Karpas-422 (cell line): ENCODE measurements around the gene ULK4. TPM values are rescaled to one million over a fixed set of nuclear protein-coding genes. Genes with fewer than 3 reads are reported as not detected.
"Not testable (repeated sequence)": the region's sequence is repeated elsewhere in the genome, so short reads cannot be mapped to it uniquely, and the experiment has no call there.

ENCODE experiments used
- DNase-seq: peaks from one replicate; pipeline ENCODE4 v3.0.0-alpha.2; 2015
- H2AFZ ChIP-seq: fragments of 200-600 bp; sonication (generic); 2 replicates; pipeline ENCODE4 v1.6.1; 2014; ENCODE audit warnings: antibody characterized with exemption, low read length, mixed read lengths
- H3K27ac ChIP-seq: fragments of 200-600 bp; sonication (generic); 2 replicates; pipeline ENCODE4 v1.5.1; 2014; ENCODE audit warnings: mild to moderate bottlenecking, low read length, moderate library complexity
- H3K27me3 ChIP-seq: fragments of 200-600 bp; sonication (generic); 2 replicates; pipeline ENCODE4 v1.6.1; 2014; ENCODE audit warnings: low read length, mixed read lengths
- H3K36me3 ChIP-seq: fragments of 200-600 bp; sonication (generic); 2 replicates; pipeline ENCODE4 v1.6.1; 2014; ENCODE audit warnings: low read length, mixed read lengths; ENCODE audit not compliant: insufficient read depth
- H3K4me1 ChIP-seq: fragments of 200-600 bp; sonication (generic); 2 replicates; pipeline ENCODE4 v1.6.1; 2014; ENCODE audit warnings: mild to moderate bottlenecking, low read length, mixed read lengths
- H3K4me2 ChIP-seq: fragments of 200-600 bp; sonication (generic); 2 replicates; pipeline ENCODE4 v1.6.1; 2014; ENCODE audit warnings: low read length, low read depth, mild to moderate bottlenecking; ENCODE audit not compliant: poor library complexity, severe bottlenecking
- H3K4me3 ChIP-seq: fragments of 200-600 bp; sonication (generic); 2 replicates; pipeline ENCODE4 v1.5.1; 2014; ENCODE audit warnings: mild to moderate bottlenecking, antibody characterized with exemption, low read length, mixed read lengths
- H3K79me2 ChIP-seq: fragments of 200-600 bp; sonication (generic); 2 replicates; pipeline ENCODE4 v1.6.1; 2014; ENCODE audit warnings: mild to moderate bottlenecking, low read length, mixed read lengths
- H3K9ac ChIP-seq: fragments of 200-600 bp; sonication (generic); 2 replicates; pipeline ENCODE4 v1.6.0; 2014; ENCODE audit warnings: low read length
- H3K9me2 ChIP-seq: fragments of 200-600 bp; sonication (generic), shearing (Covaris generic); replicated peaks from 2 replicates; pipeline ENCODE4 v1.6.0; 2014; ENCODE audit warnings: mild to moderate bottlenecking, low read length, moderate library complexity; ENCODE audit not compliant: insufficient read depth
- H3K9me3 ChIP-seq: fragments of 300-700, 200-600 bp; sonication (generic); 2 replicates; pipeline ENCODE4 v1.6.1; 2014; ENCODE audit warnings: low read length, mixed read lengths
- H4K20me1 ChIP-seq: fragments of 200-600 bp; sonication (generic); 2 replicates; pipeline ENCODE4 v1.6.1; 2014; ENCODE audit warnings: mild to moderate bottlenecking, antibody characterized with exemption, low read length, low read depth; ENCODE audit not compliant: insufficient read depth
- total RNA-seq: library from RNA; depleted of rRNA; stranded (reverse); fragments of >200 nt; shearing (Covaris generic); gene quantifications from 2 replicates; pipeline ENCODE4 v1.2.3, GENCODE V29; 2014; ENCODE audit warnings: low replicate concordance

Gene ULK4
- total RNA-seq, 1 experiment from 2014 or later, result 8.8 TPM

DNA sequence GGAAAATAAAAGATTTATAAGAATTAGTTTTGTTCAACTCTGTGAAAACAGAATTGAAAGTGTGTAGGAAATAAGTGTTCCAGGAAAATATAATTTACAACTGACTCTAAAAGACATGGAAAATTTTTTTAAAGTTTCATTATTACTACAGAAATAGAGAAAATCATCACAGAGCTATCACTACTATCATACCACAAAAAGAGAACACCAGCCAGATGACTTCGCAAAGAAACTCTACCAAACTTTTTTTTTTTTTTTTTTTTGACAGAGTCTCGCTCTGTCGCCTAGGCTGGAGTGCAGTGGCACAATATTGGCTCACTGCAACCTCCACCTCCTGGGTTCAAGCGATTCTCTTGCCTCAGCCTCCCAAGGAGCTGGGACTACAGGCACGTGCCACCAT, 405.7 kb downstream of the ULK4 start:
- not testable (repeated sequence) for H3K4me1 ChIP-seq, H4K20me1 ChIP-seq, H3K9me2 ChIP-seq, H2AFZ ChIP-seq, H3K79me2 ChIP-seq, H3K4me2 ChIP-seq, H3K4me3 ChIP-seq, H3K9me3 ChIP-seq, H3K9ac ChIP-seq, H3K27ac ChIP-seq, H3K27me3 ChIP-seq, H3K36me3 ChIP-seq, DNase-seq

DNA sequence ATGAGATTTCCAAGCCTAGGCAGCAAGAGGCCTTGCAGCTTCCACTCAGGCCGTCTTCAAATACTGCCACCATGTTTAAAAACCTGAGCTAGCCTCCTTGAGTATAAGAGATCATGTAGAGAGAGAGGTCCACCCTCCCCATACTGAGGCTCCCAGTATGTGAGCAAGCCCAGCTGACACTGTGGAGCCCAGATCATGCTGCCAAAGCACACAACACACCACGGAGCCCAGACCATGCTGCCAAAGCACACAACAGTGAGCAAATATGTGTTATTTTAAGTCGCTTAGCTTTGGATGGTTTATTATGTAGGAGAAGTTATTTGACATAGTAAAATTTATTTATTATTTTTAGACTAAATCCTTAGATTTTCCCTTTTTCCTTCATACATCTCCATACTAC, 428.9 kb downstream of the ULK4 start:
- H2AFZ ChIP-seq, result no peak overlapping the region
- H3K4me1 ChIP-seq, result no peaks in the 10 kb centered on the region
- no peaks in the 10 kb centered on the region for H3K9me3 ChIP-seq
- H3K9me2 ChIP-seq, result no peaks in the 10 kb centered on the region
- H4K20me1 ChIP-seq, result no peaks in the 10 kb centered on the region
- H3K4me2 ChIP-seq, result no peak overlapping the region
- H3K4me3 ChIP-seq, result no peak overlapping the region
- no peaks in the 10 kb centered on the region for H3K79me2 ChIP-seq
- H3K36me3 ChIP-seq, result no peaks in the 10 kb centered on the region
- H3K9ac ChIP-seq, result no peak overlapping the region
- DNase-seq, result no peak
- no peak overlapping the region for H3K27ac ChIP-seq
- H3K27me3 ChIP-seq, result no peaks in the 10 kb centered on the region

DNA sequence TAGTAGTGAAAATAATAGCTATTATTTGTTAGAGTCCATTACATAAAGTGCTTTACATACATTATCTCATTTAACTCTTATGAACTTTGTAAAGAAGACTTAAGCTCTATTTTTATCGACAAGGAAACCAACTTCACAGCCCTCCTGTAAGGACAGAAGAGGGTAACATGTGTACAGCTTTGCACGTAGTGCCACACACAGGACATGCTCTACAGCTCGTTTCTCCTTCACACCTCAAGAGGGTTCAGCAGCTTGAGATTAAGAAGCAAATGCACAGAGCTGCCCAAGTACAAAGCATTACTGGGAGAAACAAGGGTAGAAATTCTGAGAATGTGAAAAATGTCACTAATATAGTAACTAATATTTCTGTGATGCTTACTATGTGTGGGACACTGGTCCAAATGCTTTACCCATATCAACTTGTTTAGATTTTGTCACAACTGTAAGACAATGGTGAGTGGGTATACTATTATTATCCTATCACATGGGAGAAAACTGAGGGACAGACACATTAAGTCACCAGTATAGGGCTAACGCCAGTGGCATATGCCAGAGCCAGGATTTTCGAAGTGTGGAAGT, 434.8 kb downstream of the ULK4 start:
- no peaks in the 10 kb centered on the region for H3K9me3 ChIP-seq
- H3K27me3 ChIP-seq, result no peaks in the 10 kb centered on the region
- H3K27ac ChIP-seq, result no peak overlapping the region
- no peaks in the 10 kb centered on the region for H3K36me3 ChIP-seq
- no peak overlapping the region for H2AFZ ChIP-seq
- H3K4me2 ChIP-seq, result no peak overlapping the region
- no peaks in the 10 kb centered on the region for H3K79me2 ChIP-seq
- no peak for DNase-seq
- no peak overlapping the region for H3K9ac ChIP-seq
- H3K4me3 ChIP-seq, result no peak overlapping the region
- H4K20me1 ChIP-seq, result no peaks in the 10 kb centered on the region
- no peaks in the 10 kb centered on the region for H3K4me1 ChIP-seq
- H3K9me2 ChIP-seq, result no peaks in the 10 kb centered on the region

DNA sequence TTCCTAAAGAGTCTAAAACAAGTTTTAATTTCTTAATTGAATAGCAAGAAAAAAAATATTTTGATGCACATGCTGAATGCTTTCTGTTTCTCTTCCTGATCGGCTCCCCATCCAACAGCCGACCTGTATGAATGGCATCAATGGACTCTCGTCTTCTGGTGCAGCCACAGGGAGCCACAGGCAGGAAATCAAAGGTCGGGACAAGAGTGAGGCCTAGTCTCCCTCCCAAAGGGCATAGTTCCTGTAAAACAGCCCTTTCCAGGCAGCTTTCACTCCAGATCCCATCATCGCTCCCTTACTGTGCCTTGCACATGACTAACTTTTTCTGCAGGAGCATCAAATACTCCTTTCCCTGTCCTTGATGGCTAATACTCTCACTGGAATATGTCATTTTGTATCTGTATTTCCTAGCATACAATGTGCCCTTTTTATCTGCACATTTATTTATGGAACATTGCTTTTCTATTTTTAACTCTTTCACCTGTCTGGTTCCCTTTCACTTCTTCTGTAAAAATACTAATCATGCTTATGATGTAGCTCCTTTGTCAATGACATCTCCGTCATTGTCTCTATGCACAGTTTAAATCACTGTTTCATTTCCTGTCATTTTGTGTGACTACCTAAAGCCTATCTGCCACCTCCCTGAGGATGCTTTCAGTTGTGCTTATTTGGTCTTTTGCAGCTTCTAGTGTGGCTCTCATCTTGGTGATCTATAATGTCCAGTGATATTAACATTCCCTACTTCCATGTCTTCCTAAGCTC, 436.4 kb downstream of the ULK4 start:
- DNase-seq, result no peak
- Histone ChIP-seq H3K27ac (no peak overlapping the region), H3K4me2 (no peak overlapping the region), H3K4me1 (no peaks in the 10 kb centered on the region), H3K9me3 (no peaks in the 10 kb centered on the region), H3K9me2 (no peaks in the 10 kb centered on the region), H3K4me3 (no peak overlapping the region), H3K27me3 (no peaks in the 10 kb centered on the region), H4K20me1 (no peaks in the 10 kb centered on the region), H3K79me2 (no peaks in the 10 kb centered on the region), H2AFZ (no peak overlapping the region), H3K36me3 (no peaks in the 10 kb centered on the region), H3K9ac (no peak overlapping the region)

DNA sequence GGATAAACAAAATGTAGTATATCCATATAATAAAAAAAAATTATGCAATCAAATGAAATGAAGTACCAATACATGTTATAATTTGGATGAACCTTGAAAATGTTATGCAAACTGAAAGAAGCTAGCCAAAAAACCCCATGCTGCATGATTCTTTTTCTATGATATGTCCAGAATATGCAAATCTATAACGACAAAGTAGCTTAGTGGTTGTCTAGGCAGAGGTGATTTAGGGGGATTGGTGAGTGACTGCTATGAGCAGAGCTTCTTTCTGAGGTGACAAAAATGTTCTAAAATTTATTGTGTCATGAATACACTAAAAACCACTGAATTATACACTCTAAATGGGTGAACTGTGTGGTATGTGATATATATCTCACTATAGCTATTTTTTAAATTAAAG, 438.0 kb downstream of the ULK4 start:
- H3K4me1 ChIP-seq, result no peaks in the 10 kb centered on the region
- H3K9me3 ChIP-seq, result no peaks in the 10 kb centered on the region
- H3K27ac ChIP-seq, result no peak overlapping the region
- no peak overlapping the region for H2AFZ ChIP-seq
- no peak overlapping the region for H3K9ac ChIP-seq
- no peaks in the 10 kb centered on the region for H4K20me1 ChIP-seq
- no peaks in the 10 kb centered on the region for H3K9me2 ChIP-seq
- H3K79me2 ChIP-seq, result no peaks in the 10 kb centered on the region
- no peaks in the 10 kb centered on the region for H3K27me3 ChIP-seq
- H3K36me3 ChIP-seq, result no peaks in the 10 kb centered on the region
- H3K4me2 ChIP-seq, result no peak overlapping the region
- no peak for DNase-seq
- no peak overlapping the region for H3K4me3 ChIP-seq

DNA sequence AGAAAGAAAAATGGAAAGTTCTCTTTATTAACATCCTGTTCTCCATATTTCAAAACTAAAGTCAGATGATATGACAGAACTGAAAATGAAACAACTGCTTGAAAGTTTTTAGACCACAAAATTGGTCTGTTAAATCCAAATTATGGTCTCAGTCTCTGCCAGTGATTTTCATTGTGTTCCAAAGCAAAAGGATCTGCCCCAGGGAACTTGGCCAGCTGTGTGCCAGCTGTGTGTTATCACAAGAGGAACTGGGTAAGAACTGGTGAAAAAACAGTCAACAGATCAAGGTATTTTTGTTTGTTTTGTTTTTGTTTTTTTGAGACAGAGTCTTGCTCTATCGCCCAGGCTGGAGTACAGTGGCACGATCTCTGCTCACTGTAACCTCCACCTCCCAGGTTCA, 439.3 kb downstream of the ULK4 start:
- H3K36me3 ChIP-seq, result no peaks in the 10 kb centered on the region
- no peak overlapping the region for H3K27ac ChIP-seq
- H3K4me1 ChIP-seq, result no peaks in the 10 kb centered on the region
- H4K20me1 ChIP-seq, result no peaks in the 10 kb centered on the region
- H3K9me3 ChIP-seq, result no peaks in the 10 kb centered on the region
- DNase-seq, result no peak
- no peak overlapping the region for H2AFZ ChIP-seq
- no peaks in the 10 kb centered on the region for H3K27me3 ChIP-seq
- H3K79me2 ChIP-seq, result no peaks in the 10 kb centered on the region
- H3K9ac ChIP-seq, result no peak overlapping the region
- H3K4me3 ChIP-seq, result no peak overlapping the region
- no peaks in the 10 kb centered on the region for H3K9me2 ChIP-seq
- no peak overlapping the region for H3K4me2 ChIP-seq

DNA sequence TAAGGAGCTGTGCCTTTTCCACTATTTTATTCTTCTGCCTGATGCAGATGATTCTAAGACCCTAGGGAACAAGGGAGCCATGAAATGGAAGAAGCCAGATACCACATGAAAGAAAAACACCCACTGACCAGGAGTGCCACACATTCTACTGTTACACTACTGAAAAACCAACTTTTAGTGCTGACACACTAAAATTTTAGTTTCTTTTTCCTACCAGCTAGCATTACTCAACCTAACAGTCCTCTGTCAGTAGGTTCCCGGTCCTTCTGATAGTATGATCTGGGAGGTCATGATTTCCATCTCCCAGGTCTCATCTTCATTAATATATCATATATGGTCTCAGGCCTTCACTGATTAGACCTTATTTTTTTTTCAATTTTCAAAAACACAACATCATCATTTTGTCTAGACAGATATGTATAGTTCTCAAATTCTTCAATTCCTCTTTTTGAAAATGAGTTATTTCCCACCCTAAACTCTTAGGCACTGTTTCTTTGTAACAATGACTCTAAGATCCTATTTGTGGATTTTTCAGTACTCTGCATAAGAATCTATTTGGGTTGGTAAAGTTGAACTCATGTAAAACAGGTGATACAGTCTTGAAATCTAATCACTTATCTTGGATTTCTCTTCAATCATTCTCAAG, 440.8 kb downstream of the ULK4 start:
- Histone ChIP-seq H3K36me3 (no peaks in the 10 kb centered on the region), H3K4me1 (no peaks in the 10 kb centered on the region), H2AFZ (no peak overlapping the region), H3K27ac (no peak overlapping the region), H3K79me2 (no peaks in the 10 kb centered on the region), H4K20me1 (no peaks in the 10 kb centered on the region), H3K27me3 (no peaks in the 10 kb centered on the region), H3K9me2 (no peaks in the 10 kb centered on the region), H3K9ac (no peak overlapping the region), H3K9me3 (no peaks in the 10 kb centered on the region), H3K4me2 (no peak overlapping the region), H3K4me3 (no peak overlapping the region)
- no peak for DNase-seq

DNA sequence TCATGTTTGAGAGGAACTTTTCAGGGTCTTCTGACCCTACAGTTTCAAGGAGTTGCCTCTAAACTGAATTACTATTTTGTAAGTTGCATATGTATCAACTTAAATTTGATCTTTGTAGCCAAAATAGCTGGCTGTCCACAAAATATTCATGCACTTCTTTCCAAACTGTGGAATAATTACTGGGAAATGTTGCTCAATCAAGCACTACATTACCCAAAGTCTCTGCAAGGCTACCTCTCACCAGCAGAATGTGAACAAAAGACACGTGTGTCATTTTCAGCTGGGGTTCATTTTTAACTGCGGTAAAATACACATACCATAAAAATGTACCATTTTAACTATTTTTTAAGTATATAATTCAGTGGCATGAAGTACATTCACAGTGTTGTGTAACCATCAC, 442.2 kb downstream of the ULK4 start:
- Histone ChIP-seq H2AFZ (no peak overlapping the region), H4K20me1 (no peaks in the 10 kb centered on the region), H3K9me2 (no peaks in the 10 kb centered on the region), H3K9me3 (no peaks in the 10 kb centered on the region), H3K36me3 (no peaks in the 10 kb centered on the region), H3K4me2 (no peak overlapping the region), H3K4me1 (no peaks in the 10 kb centered on the region), H3K9ac (no peak overlapping the region), H3K79me2 (no peaks in the 10 kb centered on the region), H3K4me3 (no peak overlapping the region), H3K27me3 (no peaks in the 10 kb centered on the region), H3K27ac (no peak overlapping the region)
- no peak for DNase-seq
